Neural cell (in vitro differentiated cells): ENCODE results near the gene MFSD8. TPM values are rescaled to one million over a fixed set of nuclear protein-coding genes. Genes with fewer than 3 reads are reported as not detected.
"Not testable (repeated sequence)": the region's sequence is repeated elsewhere in the genome, so short reads cannot be mapped to it uniquely, and the experiment has no call there.

ENCODE experiments used
- H2AFZ ChIP-seq: fragments of 200-600, 300-800 bp; sonication (generic), shearing (Covaris generic); 2 replicates; pipeline ENCODE4 v1.6.0; 2014; ENCODE audit warnings: low read depth, mild to moderate bottlenecking, antibody characterized with exemption, low read length, moderate library complexity
- H3F3A ChIP-seq: fragments of 200-600 bp; shearing (Covaris generic); 2 replicates; pipeline ENCODE4 v1.6.1; 2016; ENCODE audit warnings: mild to moderate bottlenecking, moderate library complexity, mixed read lengths, antibody characterized with exemption, low read length; ENCODE audit not compliant: insufficient read depth, poor library complexity, severe bottlenecking
- H3K27ac ChIP-seq: fragments of 200-600, 300-800 bp; sonication (generic), shearing (Covaris generic); 2 replicates; pipeline ENCODE4 v1.5.1; 2014; ENCODE audit warnings: mild to moderate bottlenecking, low read length, moderate library complexity
- H3K27me3 ChIP-seq: fragments of 300-800, 200-600 bp; sonication (generic), shearing (Covaris generic); 2 replicates; pipeline ENCODE4 v1.6.0; 2014; ENCODE audit warnings: mild to moderate bottlenecking, low read depth, low read length, moderate library complexity; ENCODE audit not compliant: insufficient read depth
- H3K36me3 ChIP-seq: fragments of 300-800, 200-600 bp; sonication (generic), shearing (Covaris generic); 2 replicates; pipeline ENCODE4 v1.5.1; 2014; ENCODE audit warnings: mild to moderate bottlenecking, antibody characterized with exemption, low read length, moderate library complexity; ENCODE audit not compliant: insufficient read depth
- H3K4me2 ChIP-seq: fragments of 300-800, 200-600 bp; sonication (generic), shearing (Covaris generic); 2 replicates; pipeline ENCODE4 v1.6.0; 2014; ENCODE audit warnings: mild to moderate bottlenecking, low read length
- H3K4me3 ChIP-seq: fragments of 300-800, 200-600 bp; sonication (generic), shearing (Covaris generic); 2 replicates; pipeline ENCODE4 v1.5.1; 2014; ENCODE audit warnings: mild to moderate bottlenecking, low read length, moderate library complexity
- H3K79me2 ChIP-seq: fragments of 200-600 bp; shearing (Covaris generic); replicated peaks from 2 replicates; pipeline ENCODE4 v1.6.0; 2014; ENCODE audit warnings: mild to moderate bottlenecking, low read length, moderate library complexity; ENCODE audit not compliant: insufficient read depth
- H3K9ac ChIP-seq: fragments of 300-800, 200-600 bp; sonication (generic), shearing (Covaris generic); 2 replicates; pipeline ENCODE4 v1.6.1; 2016; ENCODE audit warnings: mild to moderate bottlenecking, low read length, mixed read lengths
- H3K9me2 ChIP-seq: fragments of 200-600 bp; shearing (Covaris generic); 2 replicates; pipeline ENCODE4 v1.6.1; 2016; ENCODE audit warnings: mild to moderate bottlenecking, low read length, mixed read lengths; ENCODE audit not compliant: insufficient read depth
- H3K9me3 ChIP-seq: fragments of 200-600, 300-800 bp; sonication (generic), shearing (Covaris generic); 2 replicates; pipeline ENCODE4 v1.6.1; 2016; ENCODE audit warnings: mild to moderate bottlenecking, mixed run types, low read length, moderate library complexity, mixed read lengths
- H4K20me1 ChIP-seq: fragments of 200-600 bp; shearing (Covaris generic); 2 replicates; pipeline ENCODE4 v1.6.1; 2016; ENCODE audit warnings: mild to moderate bottlenecking, mixed run types; ENCODE audit not compliant: insufficient read depth
- EP300 ChIP-seq: fragments of 450-650 bp; conservative IDR thresholded peaks from 2 replicates; pipeline ENCODE4 v1.6.1; 2014; ENCODE audit warnings: antibody characterized with exemption, mild to moderate bottlenecking, moderate library complexity; ENCODE audit not compliant: poor library complexity, severe bottlenecking
- EZH2 ChIP-seq: fragments of 200-600, 300-800 bp; shearing (Covaris generic), sonication (generic); IDR thresholded peaks from 2 replicates; pipeline ENCODE4 v1.6.1; 2014; ENCODE audit warnings: antibody characterized with exemption, low read length, borderline replicate concordance, mild to moderate bottlenecking; ENCODE audit not compliant: insufficient read depth, poor library complexity, severe bottlenecking
- MXI1 ChIP-seq: fragments of 450-650 bp; conservative IDR thresholded peaks from 2 replicates; pipeline ENCODE4 v1.6.1; 2014; ENCODE audit warnings: antibody characterized with exemption, mild to moderate bottlenecking; ENCODE audit not compliant: poor library complexity, severe bottlenecking
- POLR2AphosphoS5 ChIP-seq: IDR thresholded peaks from 2 replicates; pipeline ENCODE4 v1.6.1; 2012
- RAD21 ChIP-seq: fragments of 450-650 bp; conservative IDR thresholded peaks from 2 replicates; pipeline ENCODE4 v1.6.1; 2014; ENCODE audit warnings: antibody characterized with exemption, mild to moderate bottlenecking, moderate library complexity
- SMC3 ChIP-seq: fragments of 450-650 bp; conservative IDR thresholded peaks from 2 replicates; pipeline ENCODE4 v1.6.1; 2014; ENCODE audit warnings: antibody characterized with exemption, mild to moderate bottlenecking, moderate library complexity; ENCODE audit not compliant: poor library complexity
- TAF1 ChIP-seq: IDR thresholded peaks from 2 replicates; pipeline ENCODE4 v1.6.1; 2012; ENCODE audit warnings: low read depth
- polyA plus RNA-seq: library from polyadenylated mRNA; depleted of rRNA; stranded (reverse); fragments of >200 nt; gene quantifications from 2 replicates; pipeline ENCODE4 v1.2.3, GENCODE V29; 2014
- TF ChIP-seq, protein P1 (sequence below): IDR thresholded peaks from 2 replicates; pipeline ENCODE4 v1.6.1; 2012; ENCODE audit warnings: borderline replicate concordance
- TF ChIP-seq, protein P2 (sequence below): fragments of 450-650 bp; IDR thresholded peaks from 2 replicates; pipeline ENCODE4 v1.5.1; 2014; ENCODE audit warnings: antibody characterized with exemption, mild to moderate bottlenecking, moderate library complexity; ENCODE audit not compliant: poor library complexity, severe bottlenecking

Gene MFSD8
- polyA plus RNA-seq, 1 donor from 2014 or later, result 92.9 TPM

DNA sequence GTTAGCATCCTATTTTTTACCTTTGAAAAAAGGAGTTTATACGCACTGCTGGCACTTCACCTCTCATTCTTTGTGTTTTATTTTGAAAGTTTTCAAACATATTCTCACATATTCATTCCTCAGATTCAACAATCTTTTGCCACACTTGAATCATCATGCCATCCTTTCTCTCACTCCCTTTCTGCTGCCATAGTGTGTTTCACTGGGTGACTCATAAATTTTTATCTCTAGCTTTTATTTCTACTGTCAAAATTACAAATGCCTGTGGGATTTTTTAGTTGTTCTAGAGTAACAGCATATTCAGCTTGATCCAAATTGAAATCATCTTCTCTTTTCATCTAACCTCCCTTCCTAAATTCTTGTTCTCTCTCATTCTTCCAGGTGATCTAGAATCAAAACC lies 28.0 kb downstream of the MFSD8 start:
- Histone ChIP-seq H3F3A (no peaks in the 10 kb centered on the region), H3K27me3 (no peaks in the 10 kb centered on the region), H3K4me3 (no peak overlapping the region), H2AFZ (no peak overlapping the region), H4K20me1 (no peaks in the 10 kb centered on the region), H3K9me2 (no peaks in the 10 kb centered on the region), H3K4me2 (no peak overlapping the region), H3K9ac (no peak overlapping the region), H3K79me2 (no peaks in the 10 kb centered on the region), H3K27ac (no peak overlapping the region), H3K9me3 (no peaks in the 10 kb centered on the region), H3K36me3 (no peaks in the 10 kb centered on the region)
- TF ChIP-seq EZH2, result no peak
- no peak for TF ChIP-seq MXI1
- TF ChIP-seq RAD21, result no peak
- TF ChIP-seq TAF1, result no peak
- no peak for TF ChIP-seq SMC3
- TF ChIP-seq, protein P1, sequence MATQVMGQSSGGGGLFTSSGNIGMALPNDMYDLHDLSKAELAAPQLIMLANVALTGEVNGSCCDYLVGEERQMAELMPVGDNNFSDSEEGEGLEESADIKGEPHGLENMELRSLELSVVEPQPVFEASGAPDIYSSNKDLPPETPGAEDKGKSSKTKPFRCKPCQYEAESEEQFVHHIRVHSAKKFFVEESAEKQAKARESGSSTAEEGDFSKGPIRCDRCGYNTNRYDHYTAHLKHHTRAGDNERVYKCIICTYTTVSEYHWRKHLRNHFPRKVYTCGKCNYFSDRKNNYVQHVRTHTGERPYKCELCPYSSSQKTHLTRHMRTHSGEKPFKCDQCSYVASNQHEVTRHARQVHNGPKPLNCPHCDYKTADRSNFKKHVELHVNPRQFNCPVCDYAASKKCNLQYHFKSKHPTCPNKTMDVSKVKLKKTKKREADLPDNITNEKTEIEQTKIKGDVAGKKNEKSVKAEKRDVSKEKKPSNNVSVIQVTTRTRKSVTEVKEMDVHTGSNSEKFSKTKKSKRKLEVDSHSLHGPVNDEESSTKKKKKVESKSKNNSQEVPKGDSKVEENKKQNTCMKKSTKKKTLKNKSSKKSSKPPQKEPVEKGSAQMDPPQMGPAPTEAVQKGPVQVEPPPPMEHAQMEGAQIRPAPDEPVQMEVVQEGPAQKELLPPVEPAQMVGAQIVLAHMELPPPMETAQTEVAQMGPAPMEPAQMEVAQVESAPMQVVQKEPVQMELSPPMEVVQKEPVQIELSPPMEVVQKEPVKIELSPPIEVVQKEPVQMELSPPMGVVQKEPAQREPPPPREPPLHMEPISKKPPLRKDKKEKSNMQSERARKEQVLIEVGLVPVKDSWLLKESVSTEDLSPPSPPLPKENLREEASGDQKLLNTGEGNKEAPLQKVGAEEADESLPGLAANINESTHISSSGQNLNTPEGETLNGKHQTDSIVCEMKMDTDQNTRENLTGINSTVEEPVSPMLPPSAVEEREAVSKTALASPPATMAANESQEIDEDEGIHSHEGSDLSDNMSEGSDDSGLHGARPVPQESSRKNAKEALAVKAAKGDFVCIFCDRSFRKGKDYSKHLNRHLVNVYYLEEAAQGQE, result no peak
- TF ChIP-seq, protein P2, sequence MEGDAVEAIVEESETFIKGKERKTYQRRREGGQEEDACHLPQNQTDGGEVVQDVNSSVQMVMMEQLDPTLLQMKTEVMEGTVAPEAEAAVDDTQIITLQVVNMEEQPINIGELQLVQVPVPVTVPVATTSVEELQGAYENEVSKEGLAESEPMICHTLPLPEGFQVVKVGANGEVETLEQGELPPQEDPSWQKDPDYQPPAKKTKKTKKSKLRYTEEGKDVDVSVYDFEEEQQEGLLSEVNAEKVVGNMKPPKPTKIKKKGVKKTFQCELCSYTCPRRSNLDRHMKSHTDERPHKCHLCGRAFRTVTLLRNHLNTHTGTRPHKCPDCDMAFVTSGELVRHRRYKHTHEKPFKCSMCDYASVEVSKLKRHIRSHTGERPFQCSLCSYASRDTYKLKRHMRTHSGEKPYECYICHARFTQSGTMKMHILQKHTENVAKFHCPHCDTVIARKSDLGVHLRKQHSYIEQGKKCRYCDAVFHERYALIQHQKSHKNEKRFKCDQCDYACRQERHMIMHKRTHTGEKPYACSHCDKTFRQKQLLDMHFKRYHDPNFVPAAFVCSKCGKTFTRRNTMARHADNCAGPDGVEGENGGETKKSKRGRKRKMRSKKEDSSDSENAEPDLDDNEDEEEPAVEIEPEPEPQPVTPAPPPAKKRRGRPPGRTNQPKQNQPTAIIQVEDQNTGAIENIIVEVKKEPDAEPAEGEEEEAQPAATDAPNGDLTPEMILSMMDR, result no peak
- TF ChIP-seq EP300, result no peak
- no peak for TF ChIP-seq POLR2AphosphoS5

DNA sequence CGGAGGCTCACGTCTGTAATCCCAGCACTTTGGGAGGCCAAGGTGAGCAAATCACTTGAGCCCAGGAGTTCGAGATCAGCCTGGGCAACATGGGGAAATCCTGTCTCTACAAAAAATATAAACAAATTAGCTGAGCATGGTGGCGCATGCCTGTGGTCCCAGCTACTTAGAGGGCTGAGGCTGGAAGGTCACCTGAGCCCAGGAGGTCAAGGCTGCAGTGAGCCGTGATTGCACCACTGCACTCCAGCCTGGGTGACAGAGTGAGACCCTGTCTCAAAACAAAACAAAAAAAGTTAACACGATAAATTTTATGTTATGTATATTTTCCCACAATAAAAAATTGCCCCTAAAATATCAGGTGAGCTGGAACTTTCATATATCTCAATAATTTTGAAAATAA lies 33.1 kb downstream of the MFSD8 start:
- not testable (repeated sequence) for H3K4me2 ChIP-seq, H3K27ac ChIP-seq, H2AFZ ChIP-seq, H3K9ac ChIP-seq, H3K9me3 ChIP-seq, H3K79me2 ChIP-seq, H4K20me1 ChIP-seq, H3K9me2 ChIP-seq, H3K27me3 ChIP-seq, H3K36me3 ChIP-seq, H3K4me3 ChIP-seq, H3F3A ChIP-seq

DNA sequence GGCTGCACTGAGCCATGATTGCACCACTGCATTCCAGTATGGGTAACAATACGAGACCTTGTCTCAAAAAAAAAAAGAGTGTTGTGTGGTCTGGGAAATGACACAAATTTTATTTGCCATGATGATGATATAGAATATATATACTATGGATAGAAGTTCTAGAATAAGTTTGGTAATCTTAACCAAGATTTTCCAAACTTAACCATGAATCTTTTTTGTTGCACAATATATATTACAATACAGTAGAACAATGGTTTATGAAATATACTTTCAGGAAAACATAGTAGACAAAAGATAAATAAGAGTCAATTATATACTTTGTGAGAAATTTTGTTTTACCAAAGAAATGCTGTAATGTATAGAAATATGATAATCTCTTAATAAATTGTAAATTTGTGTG lies 34.8 kb downstream of the MFSD8 start:
- no peak overlapping the region for H2AFZ ChIP-seq
- no peak overlapping the region for H3K9ac ChIP-seq
- no peak overlapping the region for H3K27ac ChIP-seq
- H3K4me3 ChIP-seq, result no peak overlapping the region
- no peaks in the 10 kb centered on the region for H4K20me1 ChIP-seq
- H3K79me2 ChIP-seq, result no peaks in the 10 kb centered on the region
- H3F3A ChIP-seq, result no peaks in the 10 kb centered on the region
- H3K36me3 ChIP-seq, result peaks cover 6% of the 10 kb centered on the region
- H3K4me2 ChIP-seq, result no peak overlapping the region
- no peaks in the 10 kb centered on the region for H3K9me3 ChIP-seq
- no peaks in the 10 kb centered on the region for H3K9me2 ChIP-seq
- TF ChIP-seq POLR2AphosphoS5, result no peak
- TF ChIP-seq MXI1, result no peak
- TF ChIP-seq, protein P2, result no peak
- TF ChIP-seq EZH2, result no peak
- TF ChIP-seq RAD21, result no peak
- no peak for TF ChIP-seq TAF1
- no peak for TF ChIP-seq SMC3
- no peak for TF ChIP-seq EP300
- TF ChIP-seq, protein P1, result no peak
- H3K27me3 ChIP-seq, result no peaks in the 10 kb centered on the region
